ENCODE measurements around the gene SPATC1L. TPM values are rescaled to one million over a fixed set of nuclear protein-coding genes. Genes with fewer than 3 reads are reported as not detected.

Gene SPATC1L
- polyA plus RNA-seq, 2 of the 4 experiments (the other 2 are of a cell fraction) = 0.14 TPM; not detected in 1

DNA sequence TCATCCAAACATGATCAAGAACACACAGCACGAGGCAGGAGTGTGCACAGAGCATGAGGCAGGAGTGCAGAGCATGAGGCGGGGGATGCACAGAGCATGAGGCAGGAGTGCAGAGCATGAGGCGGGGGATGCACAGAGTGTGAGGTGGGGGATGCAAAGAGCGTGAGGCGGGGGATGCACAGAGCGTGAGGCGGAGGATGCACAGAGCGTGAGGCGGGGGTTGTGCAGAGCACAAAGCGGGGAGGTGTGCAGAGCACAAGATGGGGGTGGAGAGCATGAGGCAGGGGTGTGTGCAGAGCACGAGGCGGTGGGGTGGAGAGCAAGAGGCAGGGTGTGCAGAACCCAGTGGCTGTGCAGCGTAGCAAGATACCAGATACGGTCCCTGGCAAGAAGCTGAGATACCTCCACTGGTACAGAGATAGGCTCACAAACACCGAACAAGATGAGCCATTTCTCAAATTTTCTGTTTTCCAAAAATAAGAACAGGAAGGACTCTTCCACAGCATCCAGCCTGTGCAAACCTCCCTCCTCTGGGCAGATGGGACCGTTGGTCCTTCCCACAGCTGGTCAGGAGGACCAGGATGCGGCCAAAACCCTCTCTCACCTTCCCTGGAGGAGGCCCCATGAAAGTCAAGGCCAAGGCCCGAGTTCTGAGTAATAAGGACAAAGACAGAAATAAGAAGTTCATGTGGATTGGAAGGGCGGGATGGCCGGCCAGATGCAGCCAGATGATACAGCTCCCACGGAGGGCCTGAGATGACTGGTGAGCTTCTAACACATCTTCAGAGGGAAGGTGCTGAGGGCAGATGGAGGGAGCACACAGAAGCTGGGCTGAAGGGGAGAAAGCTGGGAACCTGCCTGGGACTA is 12.0 kb downstream of the SPATC1L start:
- Histone ChIP-seq H3K27ac (no peak overlapping the region), H3K9me3 (peaks cover 5% of the 10 kb centered on the region; the same call in 1 of the 3 replicates), H3K4me3 (no peak overlapping the region), H3K4me2 (no peak overlapping the region), H3K4me1 (no peaks in the 10 kb centered on the region)
- no peak for TF ChIP-seq RARB (CRISPR knock-in tag; IDR thresholded peaks at IDR 0.05)
- no peak for TF ChIP-seq TP53 (CRISPR knock-in tag; IDR thresholded peaks at IDR 0.05)
- no peak for TF ChIP-seq HEYL (CRISPR knock-in tag; IDR thresholded peaks at IDR 0.05)
- no peak for TF ChIP-seq REST (IDR thresholded peaks at IDR 0.05)
- TF ChIP-seq CBX2 (IDR thresholded peaks at IDR 0.05; ENCODE audit: borderline replicate concordance, low read depth) = no peak
- TF ChIP-seq ESRRA (IDR thresholded peaks at IDR 0.05; ENCODE audit: borderline replicate concordance, low read length) = no peak
- no peak for TF ChIP-seq HDAC2 (IDR thresholded peaks at IDR 0.05)
- no peak for TF ChIP-seq SREBF2 (IDR thresholded peaks at IDR 0.05)
- TF ChIP-seq, protein P1, sequence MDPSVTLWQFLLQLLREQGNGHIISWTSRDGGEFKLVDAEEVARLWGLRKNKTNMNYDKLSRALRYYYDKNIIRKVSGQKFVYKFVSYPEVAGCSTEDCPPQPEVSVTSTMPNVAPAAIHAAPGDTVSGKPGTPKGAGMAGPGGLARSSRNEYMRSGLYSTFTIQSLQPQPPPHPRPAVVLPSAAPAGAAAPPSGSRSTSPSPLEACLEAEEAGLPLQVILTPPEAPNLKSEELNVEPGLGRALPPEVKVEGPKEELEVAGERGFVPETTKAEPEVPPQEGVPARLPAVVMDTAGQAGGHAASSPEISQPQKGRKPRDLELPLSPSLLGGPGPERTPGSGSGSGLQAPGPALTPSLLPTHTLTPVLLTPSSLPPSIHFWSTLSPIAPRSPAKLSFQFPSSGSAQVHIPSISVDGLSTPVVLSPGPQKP (IDR thresholded peaks at IDR 0.05; ENCODE audit: low read depth, low read length) = no peak
- no peak for TF ChIP-seq CTCF (IDR thresholded peaks at IDR 0.05)
- TF ChIP-seq JUN (IDR thresholded peaks at IDR 0.05) = no peak
- TF ChIP-seq CEBPB (IDR thresholded peaks at IDR 0.05) = no peak
- no peak for TF ChIP-seq MAX (IDR thresholded peaks at IDR 0.05)
- TF ChIP-seq JUNB (IDR thresholded peaks at IDR 0.05) = no peak
- no peak for TF ChIP-seq SMC3 (IDR thresholded peaks at IDR 0.05)
- POLR2A ChIA-PET = no interaction called here
- WGBS (ENCODE audit: missing lambda C conversion rate) = 59% methylated on average over 18 of the region's 21 CpGs
- no peak for ATAC-seq
- DNase-seq (ENCODE audit: low read depth in 1 of 2, low spot score in 1 of 2) = no peak
- CTCF ChIA-PET = interaction anchor here (0.8 to 1.2 kb wide), 2 partner anchors 19 to 56 kb away, joined by 3 read pairs; no protein-coding TSS in a partner anchor
- FAIRE-seq = no peak

DNA sequence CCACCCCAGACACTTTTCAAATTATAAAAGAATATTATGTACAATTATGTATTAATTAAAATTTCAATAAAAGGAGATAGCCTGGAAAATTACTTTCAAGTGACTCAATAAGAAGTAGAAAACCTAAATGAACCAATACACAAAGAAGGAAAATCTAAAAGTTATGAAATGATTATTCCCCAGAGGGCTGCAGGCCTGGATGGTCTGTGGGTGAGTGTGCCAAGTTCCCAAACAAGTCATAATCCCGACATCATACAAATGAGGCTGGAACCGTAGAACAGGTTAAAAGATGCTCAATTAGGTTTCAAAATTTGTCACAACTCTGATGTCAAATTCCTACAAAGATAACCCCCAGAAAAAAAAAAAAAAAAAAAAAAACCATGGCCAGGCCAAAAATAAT is 12.7 kb downstream of the SPATC1L start:
- POLR2A ChIA-PET = no interaction called here
- Histone ChIP-seq H3K27ac (no peak overlapping the region), H3K4me2 (no peak overlapping the region), H3K4me3 (no peak overlapping the region), H3K4me1 (no peaks in the 10 kb centered on the region), H3K9me3 (0 out of 3 replicates have a peak, but pooled peaks cover under 1% of the 10 kb centered on the region)
- WGBS (ENCODE audit: missing lambda C conversion rate) = 29% methylated on average over 2 of the region's 2 CpGs
- CTCF ChIA-PET = no interaction called here
- ATAC-seq (no peak), FAIRE-seq (no peak), DNase-seq (ENCODE audit: low read depth in 1 of 2, low spot score in 1 of 2) (no peak)
- TF ChIP-seq, protein P1 (IDR thresholded peaks at IDR 0.05; ENCODE audit: low read depth, low read length) = no peak
- TF ChIP-seq ZC3H11A (IDR thresholded peaks at IDR 0.05) = no peak
- TF ChIP-seq SREBF2 (IDR thresholded peaks at IDR 0.05) = no peak
- TF ChIP-seq ZNF302 (CRISPR knock-in tag; IDR thresholded peaks at IDR 0.05) = no peak
- TF ChIP-seq FOSL2 (IDR thresholded peaks at IDR 0.05) = no peak
- no peak for TF ChIP-seq FOSL2 (CRISPR knock-in tag; IDR thresholded peaks at IDR 0.05)
- no peak for TF ChIP-seq NR3C1 (IDR thresholded peaks at IDR 0.05)
- TF ChIP-seq FOXS1 (CRISPR knock-in tag; IDR thresholded peaks at IDR 0.05) = no peak
- no peak for TF ChIP-seq NPAS2 (CRISPR knock-in tag; IDR thresholded peaks at IDR 0.05; ENCODE audit: borderline replicate concordance)
- no peak for TF ChIP-seq HDAC2 (IDR thresholded peaks at IDR 0.05)
- no peak for TF ChIP-seq RCOR1 (IDR thresholded peaks at IDR 0.05; ENCODE audit: low read depth, low read length)
- no peak for TF ChIP-seq BCL3 (IDR thresholded peaks at IDR 0.05)
- no peak for TF ChIP-seq HOXA7 (CRISPR knock-in tag; IDR thresholded peaks at IDR 0.05)
- TF ChIP-seq GATA3 (IDR thresholded peaks at IDR 0.05; ENCODE audit: borderline replicate concordance) = no peak
